GM19372 (cell line): Measurements from ENCODE around the gene SRGAP2C.
"Not testable (repeated sequence)": the region's sequence is repeated elsewhere in the genome, so short reads cannot be mapped to it uniquely, and the experiment has no call there.

Source experiments
- ATAC-seq: cut with Tn5 transposase; IDR thresholded peaks from one replicate; pipeline ENCODE4 v1.9.1; 2021; ENCODE audit warnings: mild to moderate bottlenecking, low read depth, moderate library complexity; ENCODE audit not compliant: unreplicated experiment

SRGAP2C gene

GRCh38 chr1:121226295-121226904, 41.6 kb downstream of the SRGAP2C start:
- not testable (repeated sequence) for ATAC-seq

GRCh38 chr1:121226925-121227324, 42.1 kb downstream of the SRGAP2C start:
- not testable (repeated sequence) for ATAC-seq

GRCh38 chr1:121227544-121228330, 43.0 kb downstream of the SRGAP2C start:
- not testable (repeated sequence) for ATAC-seq

- not testable (repeated sequence) for ATAC-seq
Observed at GRCh38 chr1:121230636-121231035, 45.9 kb downstream of the SRGAP2C start.

- not testable (repeated sequence) for ATAC-seq
Observed at GRCh38 chr1:121232445-121233125, 47.8 kb downstream of the SRGAP2C start.

GRCh38 chr1:121234090-121234759, 49.5 kb downstream of the SRGAP2C start:
- not testable (repeated sequence) for ATAC-seq

GRCh38 chr1:121238384-121238783, 53.6 kb downstream of the SRGAP2C start:
- peak; percentile 87 for ATAC-seq

- not testable (repeated sequence) for ATAC-seq
Observed at GRCh38 chr1:121243913-121244312, 59.1 kb downstream of the SRGAP2C start.

- not testable (repeated sequence) for ATAC-seq
Observed at GRCh38 chr1:121246399-121246798, 61.6 kb downstream of the SRGAP2C start.

GRCh38 chr1:121252656-121253055, 67.9 kb downstream of the SRGAP2C start:
- ATAC-seq, result not testable (repeated sequence)

GRCh38 chr1:121254618-121255017, 69.8 kb downstream of the SRGAP2C start:
- ATAC-seq, result not testable (repeated sequence)

- not testable (repeated sequence) for ATAC-seq
Observed at GRCh38 chr1:121257632-121258031, 72.9 kb downstream of the SRGAP2C start.

GRCh38 chr1:121258134-121258533, 73.4 kb downstream of the SRGAP2C start:
- not testable (repeated sequence) for ATAC-seq

- not testable (repeated sequence) for ATAC-seq
Observed at GRCh38 chr1:121260205-121260604, 75.4 kb downstream of the SRGAP2C start.

GRCh38 chr1:121262163-121262562, 77.4 kb downstream of the SRGAP2C start:
- not testable (repeated sequence) for ATAC-seq

GRCh38 chr1:121263789-121264244, 79.0 kb downstream of the SRGAP2C start:
- peak; percentile 58 for ATAC-seq

GRCh38 chr1:121267072-121267471, 82.3 kb downstream of the SRGAP2C start:
- ATAC-seq, result not testable (repeated sequence)

- ATAC-seq, result not testable (repeated sequence)
Observed at GRCh38 chr1:121269309-121269708, 84.5 kb downstream of the SRGAP2C start.

- ATAC-seq, result not testable (repeated sequence)
Observed at GRCh38 chr1:121269973-121270372, 85.2 kb downstream of the SRGAP2C start.

- ATAC-seq, result not testable (repeated sequence)
Observed at GRCh38 chr1:121271143-121271715, 86.5 kb downstream of the SRGAP2C start.
